Colonic mucosa (tissue), 4 donors: ENCODE results near the gene CCDC146. TPM values are rescaled to one million over a fixed set of nuclear protein-coding genes. Genes with fewer than 3 reads are reported as not detected.

Experiments used
- DNase-seq: peaks from one replicate; pipeline ENCODE4 v3.0.0-alpha.2; 2020
- H3K27ac ChIP-seq: fragments of 200-600 bp; one replicate; pipeline ENCODE4 v1.8.0; 2021
- H3K27me3 ChIP-seq: fragments of 200-600 bp; one replicate; pipeline ENCODE4 v1.8.0; 2021
- H3K36me3 ChIP-seq: fragments of 200-600 bp; one replicate; pipeline ENCODE4 v1.8.0; 2021
- H3K4me1 ChIP-seq: fragments of 200-600 bp; one replicate; pipeline ENCODE4 v1.8.0; 2021; ENCODE audit warnings: mild to moderate bottlenecking
- H3K4me3 ChIP-seq: fragments of 200-600 bp; one replicate; pipeline ENCODE4 v1.8.0; 2021
- H3K9ac ChIP-seq, 2 donors: one replicate each; pipeline ENCODE4 v1.7.0; 2013; ENCODE audit warnings: control low read depth in 2 of 2, low read depth in 2 of 2, low read length in 2 of 2
- H3K9me3 ChIP-seq: fragments of 200-600 bp; one replicate; pipeline ENCODE4 v1.8.0; 2021
- intact Hi-C: fragments of 100-400 bp; cut with DNase I; formaldehyde crosslinking; loops from one replicate; pipeline ENCODE4 v1.14.1; 2022
- total RNA-seq, 2 donors: library from RNA; stranded (reverse); fragmentation: NEBNext Ultra II Directional in 1 of 2; extraction: Animal tissue kit (Norgen Biotek cat#: 25700) in 1 of 2; gene quantifications; one replicate each; pipeline ENCODE4 v1.2.1, GENCODE V29; 2021
- TF ChIP-seq, protein P1 (sequence below): fragments of 200-600 bp; IDR thresholded peaks from one replicate; pipeline ENCODE4 v1.8.0; 2022; ENCODE audit warnings: antibody characterized with exemption, mild to moderate bottlenecking
- donor health status: healthy.
- donor health status: DM: no; HTN: no; CAD: no.
- donor health status: DM: no; HTN: no; CAD: no.

CCDC146 gene
- total RNA-seq, 2 donors from 2014 or later, result 3.6 to 18.2 TPM

GRCh38 chr7:77188731-77189437, 66.5 kb downstream of the CCDC146 start:
- intact Hi-C loops, result no loop called here

DNA sequence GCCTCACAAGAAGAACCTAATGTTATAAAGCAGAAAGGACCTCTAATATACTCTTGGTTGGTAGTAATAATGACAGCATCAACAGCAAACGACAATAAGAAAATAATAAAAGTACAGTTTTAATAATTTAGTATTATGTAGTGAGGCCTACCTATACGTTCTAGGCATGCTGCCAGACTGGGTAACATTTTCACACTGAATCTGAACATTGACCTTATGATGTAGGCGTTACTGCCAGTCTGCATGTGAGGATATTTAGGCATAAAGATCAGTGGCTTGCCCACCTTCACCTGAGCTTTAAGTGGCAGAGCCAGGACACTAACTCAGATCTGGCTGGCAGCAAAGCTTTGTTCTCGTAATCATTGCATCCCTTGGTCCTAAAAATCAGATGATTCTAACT, 74.7 kb downstream of the CCDC146 start:
- no peaks in the 10 kb centered on the region for H3K27me3 ChIP-seq
- DNase-seq, result peak; percentile 63
- H3K4me1 ChIP-seq, result peaks cover 2% of the 10 kb centered on the region

More at GRCh38 chr7:77188731-77189437, 66.5 kb downstream of the CCDC146 start:
- Histone ChIP-seq H3K27me3 (no peaks in the 10 kb centered on the region), H3K4me1 (no peaks in the 10 kb centered on the region), H3K9me3 (no peaks in the 10 kb centered on the region), H3K4me3 (no peak overlapping the region), H3K36me3 (no peaks in the 10 kb centered on the region), H3K27ac (no peak overlapping the region), H3K9ac (no peak overlapping the region)
- DNase-seq, result no peak
- TF ChIP-seq, protein P1, sequence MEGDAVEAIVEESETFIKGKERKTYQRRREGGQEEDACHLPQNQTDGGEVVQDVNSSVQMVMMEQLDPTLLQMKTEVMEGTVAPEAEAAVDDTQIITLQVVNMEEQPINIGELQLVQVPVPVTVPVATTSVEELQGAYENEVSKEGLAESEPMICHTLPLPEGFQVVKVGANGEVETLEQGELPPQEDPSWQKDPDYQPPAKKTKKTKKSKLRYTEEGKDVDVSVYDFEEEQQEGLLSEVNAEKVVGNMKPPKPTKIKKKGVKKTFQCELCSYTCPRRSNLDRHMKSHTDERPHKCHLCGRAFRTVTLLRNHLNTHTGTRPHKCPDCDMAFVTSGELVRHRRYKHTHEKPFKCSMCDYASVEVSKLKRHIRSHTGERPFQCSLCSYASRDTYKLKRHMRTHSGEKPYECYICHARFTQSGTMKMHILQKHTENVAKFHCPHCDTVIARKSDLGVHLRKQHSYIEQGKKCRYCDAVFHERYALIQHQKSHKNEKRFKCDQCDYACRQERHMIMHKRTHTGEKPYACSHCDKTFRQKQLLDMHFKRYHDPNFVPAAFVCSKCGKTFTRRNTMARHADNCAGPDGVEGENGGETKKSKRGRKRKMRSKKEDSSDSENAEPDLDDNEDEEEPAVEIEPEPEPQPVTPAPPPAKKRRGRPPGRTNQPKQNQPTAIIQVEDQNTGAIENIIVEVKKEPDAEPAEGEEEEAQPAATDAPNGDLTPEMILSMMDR, result no peak

GRCh38 chr7:77199013-77199966, 76.9 kb downstream of the CCDC146 start, which contains the start of gene FGL2:
Gene FGL2 (minus strand): TSS chr7:77199819. CDS start chr7:77199793, 26 bp downstream.
- intact Hi-C loops, result no loop called here
- peak within 1 kb of the TSS; percentile 27 for H3K4me3 ChIP-seq
- peak within 1 kb of the TSS; percentile 11 for H3K27ac ChIP-seq
- no peaks in the 10 kb centered on the region for H3K9me3 ChIP-seq
- H3K4me1 ChIP-seq, result peaks cover 6% of the 10 kb centered on the region
- H3K36me3 ChIP-seq, result no peaks in the 10 kb centered on the region
- H3K27me3 ChIP-seq, result no peaks in the 10 kb centered on the region
- TF ChIP-seq, protein P1, result no peak
- peak within 1 kb of the TSS; percentile 55 to 70 for H3K9ac ChIP-seq
- peak; percentile 70 for DNase-seq

More for the DNA sequence above, 74.7 kb downstream of the CCDC146 start:
- H3K9me3 ChIP-seq, result no peaks in the 10 kb centered on the region
- H3K36me3 ChIP-seq, result no peaks in the 10 kb centered on the region
- peak overlapping the region in 1 of 2 donors; percentile 60 for H3K9ac ChIP-seq
- TF ChIP-seq, protein P1, result no peak
- H3K4me3 ChIP-seq, result peak overlapping the region; percentile 0
- intact Hi-C loops, result no loop called here
- H3K27ac ChIP-seq, result no peak overlapping the region

GRCh38 chr7:77200542-77200941, 78.1 kb downstream of the CCDC146 start:
- H3K9ac ChIP-seq, result no peak overlapping the region
- H3K4me3 ChIP-seq, result no peak overlapping the region
- H3K27ac ChIP-seq, result peak overlapping the region; percentile 11
- intact Hi-C loops, result no loop called here
- no peaks in the 10 kb centered on the region for H3K9me3 ChIP-seq
- no peaks in the 10 kb centered on the region for H3K27me3 ChIP-seq
- TF ChIP-seq, protein P1, result no peak
- H3K4me1 ChIP-seq, result peaks cover 6% of the 10 kb centered on the region
- DNase-seq, result no peak
- H3K36me3 ChIP-seq, result no peaks in the 10 kb centered on the region

DNA sequence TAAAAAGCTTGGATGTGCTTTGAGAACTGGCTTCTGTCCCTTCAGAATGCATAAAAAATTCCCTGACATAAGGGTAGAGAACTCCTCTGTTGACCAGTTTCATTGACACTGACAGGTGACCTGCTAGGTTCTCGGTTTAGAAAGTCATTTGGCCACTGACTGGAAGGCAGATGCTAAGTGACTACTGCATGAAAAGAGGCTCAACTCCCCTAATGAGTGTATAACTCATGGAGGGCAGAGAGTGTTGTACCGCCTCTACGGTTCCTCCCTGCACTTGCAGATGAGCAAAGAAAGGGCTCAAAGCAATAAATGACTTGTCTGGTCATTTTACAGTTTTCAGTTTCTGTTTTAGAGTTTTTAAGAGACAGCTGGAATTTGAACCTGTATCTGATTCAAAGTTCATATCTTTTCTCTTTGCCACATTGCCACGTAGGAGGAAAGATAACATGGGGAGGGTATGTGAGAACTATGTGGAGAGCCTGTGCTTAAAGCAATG, 80.1 kb downstream of the CCDC146 start:
- TF ChIP-seq, protein P1, result no peak
- H3K4me1 ChIP-seq, result peaks cover 6% of the 10 kb centered on the region
- H3K9ac ChIP-seq, result no peak overlapping the region
- no peak overlapping the region for H3K4me3 ChIP-seq
- intact Hi-C loops, result no loop called here
- DNase-seq, result no peak
- no peaks in the 10 kb centered on the region for H3K9me3 ChIP-seq
- peak overlapping the region; percentile 3 for H3K27ac ChIP-seq
- no peaks in the 10 kb centered on the region for H3K36me3 ChIP-seq
- no peaks in the 10 kb centered on the region for H3K27me3 ChIP-seq
